Stimulated activated CD4-positive, alpha-beta T cell treated with anti-CD3 and anti-CD28 coated beads, Interleukin-15, amount 100 ng/mL, for 48 hours (primary cell): Measurements from ENCODE around the gene SLCO2B1.

Experiments
- DNase-seq, 2 donors: peaks; one replicate each; pipeline ENCODE4 v3.0.0-alpha.2; 2020; ENCODE audit warnings: low read depth in 2 of 2

SLCO2B1 gene

DNA sequence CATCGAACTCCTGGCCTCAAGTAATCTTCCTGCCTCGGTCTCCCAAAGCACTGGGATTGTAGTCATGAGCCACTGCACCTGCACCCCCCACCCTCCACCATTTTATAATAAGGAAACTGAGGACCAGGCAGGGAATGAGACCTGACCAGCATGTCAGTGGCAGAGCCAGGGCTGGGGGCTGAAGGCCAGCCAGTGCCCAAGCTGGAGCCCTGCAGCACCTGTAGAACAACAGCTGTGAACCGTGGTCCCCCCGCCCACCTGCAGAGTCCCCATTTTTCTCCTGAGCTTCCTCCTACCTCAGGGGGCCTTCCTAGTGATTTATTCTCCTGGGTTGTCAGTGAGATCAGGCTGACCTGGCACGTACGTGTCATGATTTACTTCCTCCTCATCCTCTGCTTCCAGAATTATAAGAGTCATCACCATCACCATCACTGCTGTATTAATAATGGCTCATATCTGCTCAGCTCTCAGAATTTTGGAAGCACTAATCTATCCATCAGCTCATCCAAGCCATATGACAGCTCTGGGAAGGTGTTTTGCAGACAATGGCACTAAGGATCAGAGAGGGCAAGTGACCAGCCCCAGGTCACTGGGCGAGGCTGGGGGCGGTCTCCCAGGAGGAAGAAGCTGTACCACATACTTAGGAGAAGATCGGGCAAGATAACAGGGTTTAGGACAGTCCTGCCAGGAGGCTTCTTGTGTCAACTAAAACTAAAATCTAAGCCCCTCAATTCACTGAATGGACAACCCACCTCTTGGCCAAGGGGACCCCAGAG, 5.5 kb upstream of the SLCO2B1 start:
- no peak for DNase-seq

DNA sequence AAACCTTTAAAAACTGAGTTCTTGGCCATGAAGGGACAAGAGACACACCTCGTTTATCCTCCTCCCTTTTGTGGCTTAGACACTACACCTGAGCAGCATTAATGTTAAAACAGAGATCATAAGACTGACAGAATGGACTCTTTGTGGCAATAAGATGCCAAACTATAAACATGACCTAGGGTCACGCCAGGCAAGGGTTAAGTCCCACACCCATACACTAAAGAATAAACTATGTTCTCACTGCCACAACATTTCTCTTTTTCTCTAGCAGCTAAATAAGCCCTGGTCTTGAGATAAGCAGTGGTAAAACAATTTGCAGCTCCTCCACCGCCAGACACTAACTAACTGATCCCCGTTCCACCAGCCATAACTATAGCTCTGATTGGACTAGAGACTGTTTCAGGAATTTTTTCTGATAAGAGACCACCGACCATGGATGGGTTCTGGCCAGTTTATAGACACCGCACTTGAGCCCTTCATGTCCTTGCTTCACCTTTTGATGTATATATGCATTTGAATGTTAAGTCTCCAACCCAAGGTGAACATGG, 4.9 kb upstream of the SLCO2B1 start:
- no peak for DNase-seq

DNA sequence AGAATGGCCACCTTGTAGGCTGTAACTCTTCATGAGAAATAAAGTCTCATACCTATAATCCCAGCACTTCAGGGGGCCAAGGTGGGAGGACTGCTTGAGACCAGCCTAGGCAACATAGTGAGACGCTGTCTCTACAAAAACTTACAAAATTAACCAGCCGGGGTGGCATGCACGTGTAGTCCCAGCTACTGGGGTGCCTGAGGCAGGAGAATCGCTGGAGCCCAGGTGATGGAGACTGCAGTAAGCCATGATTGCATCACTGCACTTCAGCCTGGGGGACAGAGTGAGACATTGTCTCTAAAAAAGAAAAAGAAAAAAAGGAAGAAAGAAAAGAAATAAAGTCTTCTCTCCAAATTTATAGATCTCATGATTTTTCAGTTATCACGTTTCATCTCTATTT, 4.2 kb upstream of the SLCO2B1 start:
- no peak for DNase-seq

DNA sequence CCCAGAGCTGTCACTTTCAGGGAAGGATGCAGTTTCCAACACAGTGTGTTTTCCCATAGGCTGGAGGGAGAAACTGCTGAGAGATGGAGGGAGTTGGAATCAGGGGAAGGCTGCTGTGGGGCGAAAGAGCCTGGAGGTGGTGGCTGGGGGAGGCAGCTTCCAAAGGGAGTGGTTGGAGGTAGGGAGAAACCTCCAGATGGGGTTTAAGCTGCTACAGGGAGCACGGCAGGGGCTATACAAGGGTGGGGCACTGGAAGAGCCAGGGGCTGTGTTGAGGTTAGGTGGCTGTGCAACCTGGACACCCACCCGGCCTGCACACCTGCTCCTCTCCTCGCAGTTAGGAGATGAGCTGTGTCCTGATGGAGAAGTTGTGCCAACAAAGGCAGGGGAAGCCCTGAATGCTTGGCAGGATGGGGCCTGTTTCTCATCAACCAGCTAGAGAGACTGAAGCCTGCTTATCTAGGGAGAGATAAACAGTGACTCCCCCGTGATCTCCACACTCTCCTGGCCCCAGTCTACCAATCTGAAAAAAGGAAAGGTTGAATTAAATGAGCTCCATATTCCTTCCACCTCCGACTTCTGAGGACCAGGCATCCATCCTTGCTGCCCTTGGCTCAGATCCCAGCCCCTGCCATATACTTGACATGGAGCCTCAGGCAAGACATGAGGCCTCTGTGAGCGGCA, 3.6 kb upstream of the SLCO2B1 start:
- no peak for DNase-seq

DNA sequence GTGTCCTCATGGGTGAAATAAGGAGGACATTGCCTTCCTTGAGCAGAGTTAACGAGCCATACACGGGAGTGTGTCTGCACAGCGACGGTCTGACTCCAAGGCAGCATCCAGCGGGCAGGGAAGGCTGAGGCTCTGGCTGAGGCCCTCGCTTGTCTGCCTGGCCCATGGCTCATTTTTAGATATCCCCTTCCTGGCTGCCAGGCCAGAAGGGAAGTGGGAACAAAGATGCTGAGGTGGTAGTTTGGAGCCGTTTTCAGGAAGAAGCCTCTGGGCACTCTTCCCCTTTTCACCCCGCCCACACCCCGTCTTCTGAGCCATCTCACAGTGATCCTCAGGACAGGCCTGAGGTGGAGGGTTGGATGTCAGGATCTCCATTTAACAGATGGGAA, 3.0 kb upstream of the SLCO2B1 start:
- DNase-seq: no peak

DNA sequence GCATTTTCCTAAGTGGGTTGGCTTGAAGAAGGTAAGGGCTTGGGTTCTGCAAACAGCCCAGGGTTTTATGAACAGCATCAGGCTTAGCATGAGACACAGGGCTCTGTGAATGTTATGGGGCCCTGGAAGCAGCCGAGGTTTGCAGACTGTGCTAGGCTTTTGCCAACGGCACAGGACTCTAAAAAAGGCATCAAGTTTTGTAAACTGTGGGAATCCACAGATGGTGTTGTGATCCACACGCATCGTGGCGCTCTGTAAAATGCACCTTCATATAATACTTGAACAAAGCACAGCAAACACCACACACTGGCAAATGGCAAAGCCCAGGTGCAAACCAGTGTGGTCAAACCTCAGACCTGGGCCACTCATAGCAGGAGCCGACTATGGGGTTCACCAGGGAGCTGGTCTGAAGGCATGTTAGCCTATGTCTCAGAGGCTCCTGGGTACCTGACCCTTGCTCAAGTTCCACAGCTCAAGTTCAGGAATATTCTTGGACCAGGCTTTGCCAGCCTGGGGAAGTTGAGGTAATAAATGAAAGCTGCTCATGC, 2.4 kb upstream of the SLCO2B1 start:
- DNase-seq: no peak

DNA sequence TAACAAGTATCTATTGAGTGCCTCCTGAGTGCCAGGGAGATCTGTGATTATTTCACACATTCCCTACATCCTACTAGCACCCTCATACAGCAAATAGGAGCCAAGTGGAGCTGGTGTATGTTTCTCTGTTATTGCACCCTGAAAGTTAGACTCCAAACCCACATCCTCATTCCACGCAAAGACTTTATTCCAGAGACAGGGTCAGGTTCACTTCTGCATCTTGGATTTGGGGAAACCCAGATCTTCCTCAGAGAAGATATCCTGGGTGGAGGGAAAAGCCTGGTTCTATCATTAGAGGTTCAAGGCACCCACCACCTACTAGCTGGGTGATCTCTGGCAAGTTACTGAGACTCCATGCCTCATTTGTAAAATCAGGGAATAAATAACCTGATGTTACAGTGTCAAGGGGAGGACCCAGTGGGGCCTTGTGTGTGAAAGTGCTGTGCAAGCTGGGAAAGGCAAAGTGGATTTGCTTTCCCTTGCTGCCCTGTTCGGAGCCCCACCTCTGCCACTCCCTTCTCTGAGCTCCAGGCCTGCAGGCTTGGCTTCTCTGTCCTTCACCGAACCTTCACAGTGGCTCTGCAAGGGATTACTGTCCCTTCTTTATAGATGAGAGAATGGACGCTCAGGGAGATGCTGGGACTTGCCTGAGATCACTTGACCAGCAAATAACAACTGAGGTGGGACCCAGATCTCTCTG, 991 bp upstream of the SLCO2B1 start:
- no peak for DNase-seq

DNA sequence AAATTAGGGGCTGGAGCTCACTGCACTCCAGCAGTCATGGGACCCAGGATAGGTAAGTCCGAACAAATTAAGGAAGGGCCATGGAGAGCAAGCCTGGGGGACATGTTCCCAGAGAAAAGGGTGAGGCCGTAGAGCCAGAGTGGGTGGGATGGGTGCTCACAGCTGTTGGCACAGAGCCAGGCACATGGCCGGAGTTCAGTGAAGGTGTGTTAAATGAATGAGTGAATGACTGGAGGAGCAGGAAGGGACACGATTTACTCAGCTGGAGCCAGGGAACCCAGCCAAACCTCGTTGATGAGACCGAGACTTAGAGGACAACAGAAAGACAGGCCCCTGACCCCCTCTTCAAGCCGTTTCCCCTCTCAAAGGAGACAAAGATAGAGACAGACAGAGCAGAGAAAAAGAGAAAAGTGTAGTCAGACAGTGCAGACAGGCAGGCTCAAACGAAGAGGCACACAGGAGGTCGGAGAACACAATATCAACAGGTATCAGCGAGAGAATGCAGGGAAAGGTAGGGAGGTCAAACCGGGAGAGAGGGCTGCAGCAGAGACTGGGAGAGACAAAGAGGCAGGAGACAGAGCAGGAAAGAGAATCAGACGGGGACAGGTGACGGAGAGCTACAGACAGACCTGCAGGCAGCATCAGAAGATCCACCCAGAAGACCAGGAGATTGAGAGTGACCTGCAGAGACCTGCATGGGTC, 590 bp downstream of the SLCO2B1 start:
- DNase-seq: no peak

DNA sequence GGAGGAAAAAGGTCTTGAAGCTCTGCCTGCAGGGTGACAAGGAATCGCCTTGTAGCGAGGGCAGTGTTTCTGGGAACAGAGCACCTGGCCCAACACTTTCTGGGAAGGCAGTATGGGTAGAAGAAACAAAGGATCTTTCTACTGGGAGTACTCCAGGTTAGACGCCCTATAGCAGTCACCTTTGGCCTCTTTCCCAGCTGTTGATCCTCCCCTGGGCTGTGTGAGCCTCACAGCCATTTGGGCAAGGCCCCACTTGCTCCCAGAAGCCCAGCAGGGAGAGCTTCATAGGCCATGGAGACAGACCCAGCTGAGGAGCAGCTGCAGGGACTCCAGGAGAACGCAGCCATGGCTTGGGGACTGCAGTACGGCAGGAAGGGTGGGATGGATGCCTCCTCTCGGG, 1.2 kb downstream of the SLCO2B1 start:
- no peak for DNase-seq

DNA sequence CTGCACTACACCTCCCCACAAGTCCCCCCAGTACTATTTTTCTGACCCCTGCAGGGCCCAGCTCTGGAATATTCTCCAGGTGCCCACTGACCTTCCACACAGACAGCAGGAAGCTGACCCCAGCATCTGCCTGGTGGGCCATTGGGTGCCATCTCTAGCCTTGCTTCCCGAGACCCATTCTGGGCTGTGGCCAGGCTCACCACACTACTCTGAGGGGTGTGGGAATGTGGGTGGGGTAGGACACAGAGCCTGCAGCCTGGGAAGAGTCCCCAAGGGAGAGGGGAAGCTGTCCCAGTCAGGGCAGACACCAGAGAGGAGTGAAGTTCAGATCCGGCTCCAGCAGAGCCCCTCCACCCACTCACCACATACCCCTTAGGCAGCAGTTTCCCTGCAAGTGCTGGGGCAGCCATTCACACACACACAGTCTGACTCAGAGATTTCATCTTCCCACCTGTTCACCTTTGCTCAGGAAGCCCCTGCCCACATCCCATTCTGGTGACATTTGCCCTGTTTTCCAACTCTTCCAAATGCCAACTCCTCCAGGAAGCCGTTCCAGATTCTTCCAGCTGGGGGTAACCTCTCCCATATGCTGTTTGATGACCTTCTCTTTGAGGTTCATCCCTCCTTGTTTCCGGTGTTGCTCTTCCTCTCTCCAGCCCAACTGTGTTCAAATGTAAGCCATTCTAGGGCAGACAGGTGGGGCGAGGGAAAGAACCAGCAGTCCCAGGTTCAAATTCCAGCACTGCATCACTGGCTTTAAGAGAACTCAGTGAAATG, 1.9 kb downstream of the SLCO2B1 start:
- no peak for DNase-seq

DNA sequence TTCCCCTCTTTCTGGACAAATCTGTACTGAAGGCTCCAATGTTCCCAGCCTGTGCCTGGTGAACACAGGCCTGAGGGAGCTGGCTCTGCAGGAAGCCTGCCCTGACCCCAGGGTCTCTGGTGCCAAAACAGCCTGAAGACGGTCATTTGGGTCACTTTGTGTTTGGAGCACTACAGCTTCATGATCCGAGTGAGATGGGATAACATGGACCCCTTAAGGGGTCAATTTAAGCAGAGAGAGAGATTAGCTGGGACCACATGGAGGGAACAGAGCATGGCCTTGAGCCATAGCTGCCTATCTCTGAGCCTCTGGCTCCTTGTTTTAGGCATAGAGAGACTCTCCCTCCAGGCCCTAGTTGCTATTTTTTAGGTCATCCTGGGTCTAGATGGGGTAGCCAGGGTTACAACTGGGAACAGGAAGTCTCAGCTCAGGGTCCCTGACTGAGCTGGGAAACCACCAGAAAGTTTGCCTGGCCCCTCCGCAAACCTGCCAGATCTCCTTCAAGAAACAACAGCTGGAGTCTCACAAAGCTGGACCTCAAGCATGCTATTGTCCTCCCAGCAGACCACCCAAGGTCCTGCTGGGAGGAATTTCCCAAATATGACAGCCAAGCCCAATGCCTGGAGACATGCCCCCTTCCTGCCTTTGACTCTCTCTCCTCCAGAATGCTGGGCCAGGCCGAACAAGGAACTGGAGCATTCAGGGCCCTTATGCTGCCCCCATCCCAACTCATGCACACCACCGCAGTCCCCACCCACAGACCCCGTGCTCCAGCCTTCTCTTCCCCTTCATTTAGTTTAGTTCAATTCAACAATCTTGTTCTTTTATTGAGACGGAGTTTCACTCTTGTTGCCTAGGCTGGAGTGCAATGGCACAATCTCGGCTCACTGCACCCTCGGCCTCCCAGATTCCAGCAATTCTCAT, 4.0 kb downstream of the SLCO2B1 start:
- no peak for DNase-seq

DNA sequence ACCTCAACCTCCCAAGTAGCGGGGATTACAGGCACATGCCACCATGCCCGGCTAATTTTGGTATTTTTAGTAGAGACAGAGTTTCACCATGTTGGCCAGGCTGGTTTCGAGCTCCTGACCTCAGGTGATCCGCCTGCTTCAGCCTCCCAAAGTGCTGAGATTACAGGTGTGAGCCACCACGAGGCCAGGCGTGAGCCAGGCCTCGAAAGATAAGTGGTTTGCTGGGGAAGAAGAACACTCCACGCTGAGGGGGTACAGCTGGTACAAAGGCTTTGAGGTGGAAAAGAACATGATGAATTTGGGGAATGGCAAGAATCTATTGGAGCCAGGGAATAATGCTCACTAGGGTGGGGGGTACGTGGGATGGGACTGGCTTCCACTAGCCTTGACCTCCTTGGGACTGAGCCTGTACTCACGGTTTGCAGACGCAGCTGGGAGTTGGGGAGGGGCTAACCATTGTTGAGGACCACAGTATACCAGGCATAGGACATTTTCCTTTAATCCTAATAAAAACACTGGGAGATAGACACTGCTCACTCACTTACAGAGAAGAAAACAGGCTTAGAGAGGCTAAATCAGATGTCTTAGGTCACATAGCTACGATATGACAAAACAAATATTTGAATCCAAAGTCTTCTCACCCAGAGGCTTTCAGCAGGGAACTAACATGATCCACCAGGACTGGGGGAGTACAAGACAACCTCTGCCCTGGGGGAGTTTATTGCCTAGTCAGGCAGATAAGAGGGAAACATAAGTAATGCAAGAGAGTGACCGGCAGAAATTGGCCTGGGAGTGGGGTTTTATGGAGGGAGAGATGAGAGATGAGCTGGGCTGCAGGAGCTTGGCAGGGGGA, 4.9 kb downstream of the SLCO2B1 start:
- DNase-seq: no peak

DNA sequence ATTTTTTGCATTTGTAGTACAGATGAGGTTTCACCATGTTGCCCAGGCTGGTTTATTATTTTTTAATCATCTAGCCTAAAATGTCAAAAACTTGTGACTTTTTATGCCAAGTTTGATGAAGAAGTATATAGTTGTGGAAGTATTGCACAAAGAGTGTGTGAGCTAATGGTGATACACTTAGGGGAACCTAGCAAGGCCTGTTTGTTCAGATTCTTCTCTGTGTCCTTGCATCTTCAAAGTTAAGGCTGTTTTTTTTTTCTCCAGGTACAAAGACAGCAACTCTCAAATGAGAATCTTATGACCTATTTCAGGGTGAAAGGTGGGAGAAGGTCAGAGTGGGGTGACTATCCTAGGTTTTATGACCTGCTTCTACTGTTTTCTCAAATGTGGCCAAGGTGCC, 7.3 kb downstream of the SLCO2B1 start:
- no peak for DNase-seq

DNA sequence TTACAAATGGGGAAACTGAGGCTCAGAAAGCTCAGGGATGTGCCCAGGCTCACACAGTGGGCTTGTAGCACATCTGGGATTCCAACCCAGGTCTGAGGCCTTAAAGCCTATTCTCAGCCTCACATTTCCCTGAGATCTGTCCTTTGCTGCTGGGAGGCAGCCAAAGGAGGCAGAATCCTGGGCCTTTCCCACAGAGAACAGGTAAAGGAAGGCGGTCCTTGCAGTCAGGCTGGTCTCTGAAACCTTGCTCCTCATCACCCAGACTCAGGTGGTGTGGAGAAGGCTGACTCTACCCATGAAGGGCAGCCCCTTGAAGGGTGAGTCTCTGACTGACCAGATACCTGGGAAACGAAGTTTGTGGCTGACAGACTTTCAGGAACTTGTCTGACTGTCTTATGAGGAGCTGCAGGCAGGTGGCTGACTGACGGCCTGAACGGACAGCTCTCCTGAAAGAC, 7.8 kb downstream of the SLCO2B1 start:
- DNase-seq: no peak

DNA sequence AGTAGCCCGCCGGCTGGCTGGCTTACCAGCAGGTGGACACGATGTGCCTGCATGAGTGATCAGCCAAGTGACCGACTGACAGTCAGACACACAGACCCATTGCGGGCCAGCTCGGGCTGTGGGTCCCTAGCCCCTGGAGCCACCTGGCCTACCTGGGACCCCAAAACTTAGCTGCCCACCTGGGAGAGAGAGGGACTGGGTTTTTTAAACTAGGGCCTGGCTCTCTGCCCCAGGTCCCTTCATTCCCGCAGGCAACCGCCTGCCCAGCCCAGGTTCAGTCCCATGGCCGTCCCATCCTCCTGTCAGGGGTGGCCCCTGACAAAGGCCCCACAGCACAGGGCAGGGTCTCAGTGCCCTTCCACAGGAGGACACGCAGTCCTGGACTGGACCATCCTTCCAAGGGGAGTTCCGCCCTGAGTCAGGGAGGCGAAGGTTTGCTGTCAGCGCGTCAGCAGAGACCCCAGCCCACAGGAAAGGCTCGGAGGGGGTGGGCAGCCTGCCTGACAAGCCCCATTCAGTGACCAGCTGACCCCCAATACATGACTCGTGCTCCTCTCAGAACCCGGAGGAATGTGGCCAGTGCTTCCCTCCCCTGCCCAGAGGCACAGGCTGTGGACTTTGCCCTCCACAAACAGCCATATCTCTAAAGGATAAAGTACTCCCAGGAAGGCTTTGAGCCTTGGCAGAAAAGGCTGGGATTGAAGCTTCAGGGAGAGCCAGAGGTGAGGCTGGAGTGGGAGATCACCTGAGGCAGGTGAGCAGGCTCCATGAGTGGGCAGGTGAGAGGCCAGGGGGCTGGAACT, 8.4 kb downstream of the SLCO2B1 start:
- no peak for DNase-seq

DNA sequence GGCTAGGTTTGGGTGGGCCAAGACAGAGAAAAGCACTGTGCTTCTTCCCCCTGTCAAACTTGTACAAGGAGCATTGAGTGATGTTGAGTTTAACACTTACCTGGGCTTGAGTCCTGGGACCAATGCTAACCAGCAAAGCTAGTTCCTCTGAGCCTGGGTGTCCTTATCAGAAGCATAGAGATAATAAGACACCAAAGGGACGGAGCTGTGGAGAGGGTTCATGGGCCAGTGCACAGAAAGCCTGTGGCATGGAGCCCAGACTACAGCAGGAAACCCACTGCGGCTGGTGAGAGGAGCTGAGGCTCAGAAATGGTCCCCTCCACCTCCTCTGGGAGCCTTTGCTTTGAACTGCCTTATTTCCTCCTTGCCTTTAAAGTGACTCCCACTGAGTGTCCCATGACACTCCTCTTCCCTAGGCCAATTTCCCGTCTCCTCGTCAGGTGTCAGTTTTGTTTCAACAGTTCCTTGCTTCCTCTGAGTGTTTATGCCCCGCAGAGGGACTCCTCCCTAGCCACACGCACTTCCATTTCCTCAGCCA, 9.4 kb downstream of the SLCO2B1 start:
- no peak for DNase-seq

DNA sequence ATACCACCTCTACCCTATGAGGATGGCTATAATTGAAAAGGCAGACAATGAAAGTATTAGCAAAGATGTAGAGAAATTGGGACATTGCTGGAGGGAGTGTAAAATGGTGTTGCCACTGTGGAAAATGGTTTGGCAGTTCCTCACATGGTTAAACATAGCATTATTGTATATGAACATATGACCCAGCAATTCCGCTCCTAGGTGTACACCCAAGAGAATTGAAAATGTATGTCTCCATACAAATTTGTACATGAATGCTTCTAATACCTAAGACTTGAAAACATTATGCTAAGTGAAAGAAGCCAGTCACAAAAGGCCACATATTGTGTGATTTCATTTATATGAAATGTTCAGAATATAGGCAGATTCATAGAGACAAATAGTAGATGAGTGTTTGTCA, 10.0 kb downstream of the SLCO2B1 start:
- DNase-seq: no peak
